Fibroblast of mammary gland (primary cell): ENCODE measurements around the gene WWOX.

ENCODE experiments used
- DNase-seq: peaks from one replicate; pipeline ENCODE4 v3.0.0-alpha.2; 2010; ENCODE audit warnings: low read depth
- H3K4me3 ChIP-seq: 2 replicates; pipeline ENCODE4 v1.5.1; 2011; ENCODE audit warnings: low read depth, mild to moderate bottlenecking, low read length, moderate library complexity; ENCODE audit not compliant: control insufficient read depth
- TF ChIP-seq, protein P1 (sequence below): conservative IDR thresholded peaks from 2 replicates; pipeline ENCODE4 v1.5.1; 2011; ENCODE audit warnings: low read depth, low read length, inconsistent platforms; ENCODE audit not compliant: control insufficient read depth, insufficient read depth

Gene WWOX

GRCh38 chr16:78116946-78117345, 17.5 kb downstream of the WWOX start:
- DNase-seq = no peak
- no peak overlapping the region for H3K4me3 ChIP-seq
- TF ChIP-seq, protein P1, sequence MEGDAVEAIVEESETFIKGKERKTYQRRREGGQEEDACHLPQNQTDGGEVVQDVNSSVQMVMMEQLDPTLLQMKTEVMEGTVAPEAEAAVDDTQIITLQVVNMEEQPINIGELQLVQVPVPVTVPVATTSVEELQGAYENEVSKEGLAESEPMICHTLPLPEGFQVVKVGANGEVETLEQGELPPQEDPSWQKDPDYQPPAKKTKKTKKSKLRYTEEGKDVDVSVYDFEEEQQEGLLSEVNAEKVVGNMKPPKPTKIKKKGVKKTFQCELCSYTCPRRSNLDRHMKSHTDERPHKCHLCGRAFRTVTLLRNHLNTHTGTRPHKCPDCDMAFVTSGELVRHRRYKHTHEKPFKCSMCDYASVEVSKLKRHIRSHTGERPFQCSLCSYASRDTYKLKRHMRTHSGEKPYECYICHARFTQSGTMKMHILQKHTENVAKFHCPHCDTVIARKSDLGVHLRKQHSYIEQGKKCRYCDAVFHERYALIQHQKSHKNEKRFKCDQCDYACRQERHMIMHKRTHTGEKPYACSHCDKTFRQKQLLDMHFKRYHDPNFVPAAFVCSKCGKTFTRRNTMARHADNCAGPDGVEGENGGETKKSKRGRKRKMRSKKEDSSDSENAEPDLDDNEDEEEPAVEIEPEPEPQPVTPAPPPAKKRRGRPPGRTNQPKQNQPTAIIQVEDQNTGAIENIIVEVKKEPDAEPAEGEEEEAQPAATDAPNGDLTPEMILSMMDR = no peak

- TF ChIP-seq, protein P1 = no peak
- no peak for DNase-seq
- H3K4me3 ChIP-seq = no peak overlapping the region
Observed at GRCh38 chr16:78117391-78117790, 17.9 kb downstream of the WWOX start.

- no peak for DNase-seq
- TF ChIP-seq, protein P1 = no peak
- H3K4me3 ChIP-seq = no peak overlapping the region
Observed at GRCh38 chr16:78118469-78119025, 19.1 kb downstream of the WWOX start.

DNA sequence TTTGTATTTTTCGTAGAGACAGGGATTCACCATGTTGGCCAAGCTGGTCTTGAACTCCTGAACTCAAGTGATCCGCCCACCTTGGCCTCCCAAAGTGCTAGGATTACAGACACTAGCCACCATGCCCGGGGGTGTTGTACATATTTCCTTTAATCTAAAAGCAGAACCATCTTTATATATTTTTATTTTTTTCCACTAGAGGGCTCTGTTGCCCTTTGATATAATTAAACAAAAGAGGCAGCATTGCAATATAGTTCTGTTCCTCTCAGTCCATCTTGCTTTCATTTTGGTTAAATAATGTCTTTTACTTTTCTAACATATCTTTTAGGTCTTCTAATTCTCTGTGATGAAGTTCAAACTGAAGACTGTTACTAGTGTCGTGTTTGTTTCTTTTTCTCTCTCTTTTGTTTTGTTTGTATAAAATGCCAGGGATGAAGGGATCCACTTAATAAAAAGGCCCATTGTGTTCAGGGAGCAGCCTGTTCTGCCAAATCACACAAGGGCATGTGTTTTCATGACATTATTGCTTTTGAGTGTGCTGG, 23.4 kb downstream of the WWOX start:
- peak; percentile 66 for DNase-seq
- no peak overlapping the region for H3K4me3 ChIP-seq
- TF ChIP-seq, protein P1 = peak; percentile 41

- no peak for DNase-seq
- TF ChIP-seq, protein P1 = no peak
Observed at GRCh38 chr16:78125112-78125844, 25.8 kb downstream of the WWOX start.

DNA sequence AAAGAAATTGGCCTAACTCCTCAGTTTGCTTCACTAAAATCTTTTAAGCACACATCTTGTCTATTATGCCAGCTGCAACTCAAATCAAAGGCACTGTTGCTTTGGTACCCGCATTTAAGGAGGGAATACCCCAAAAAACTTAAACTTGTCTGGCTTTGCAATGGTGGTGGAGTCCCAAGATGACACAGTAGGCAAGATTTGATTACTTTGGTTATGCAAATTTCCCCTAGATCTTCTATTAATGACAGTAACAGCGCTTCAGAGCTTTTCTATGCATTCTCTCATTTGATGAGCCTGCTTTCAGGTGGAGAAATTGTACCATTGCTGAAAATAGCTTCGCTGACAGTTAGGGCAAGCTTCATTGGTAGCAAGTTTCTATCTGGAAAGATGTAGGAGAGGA, 27.2 kb downstream of the WWOX start:
- TF ChIP-seq, protein P1 = no peak
- DNase-seq = no peak
- H3K4me3 ChIP-seq = no peak overlapping the region

More at GRCh38 chr16:78125112-78125844, 25.8 kb downstream of the WWOX start:
- H3K4me3 ChIP-seq = no peak overlapping the region

DNA sequence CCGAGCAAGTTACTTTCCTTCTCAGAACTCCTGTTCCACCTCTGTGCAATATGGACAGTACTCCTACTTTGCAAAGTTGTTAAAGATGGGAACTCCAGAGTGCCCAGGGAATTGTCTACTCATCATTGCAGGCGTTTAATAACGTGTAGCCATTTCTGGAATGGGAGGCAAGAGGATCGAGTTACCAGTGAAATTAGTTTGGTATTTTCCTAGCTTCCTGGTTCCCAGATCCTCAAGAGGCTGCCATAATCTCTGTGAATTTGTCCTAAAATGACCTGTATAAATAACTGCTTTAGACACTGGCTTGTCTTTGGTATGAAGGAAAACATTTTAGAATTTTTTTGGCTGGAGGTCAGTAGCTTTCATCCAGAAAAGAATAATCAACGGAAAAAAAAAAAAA, 27.7 kb downstream of the WWOX start:
- TF ChIP-seq, protein P1 = no peak
- peak; percentile 79 for DNase-seq
- H3K4me3 ChIP-seq = no peak overlapping the region
